Osteocyte (in vitro differentiated cells): ENCODE measurements around the gene PRKG1. TPM values are rescaled to one million over a fixed set of nuclear protein-coding genes. Genes with fewer than 3 reads are reported as not detected.

Source experiments
- DNase-seq: peaks from one replicate; pipeline ENCODE4 v3.0.0; 2021; ENCODE audit warnings: mixed read lengths; ENCODE audit not compliant: unreplicated experiment; ENCODE audit errors: extremely low spot score
- H3K27ac Mint-ChIP-seq: one replicate; pipeline ENCODE4 v1.8.0; 2021; ENCODE audit warnings: mild to moderate bottlenecking, mixed read lengths; ENCODE audit not compliant: unreplicated experiment
- H3K27me3 Mint-ChIP-seq: one replicate; pipeline ENCODE4 v1.8.0; 2021; ENCODE audit warnings: mixed read lengths; ENCODE audit not compliant: unreplicated experiment
- H3K36me3 Mint-ChIP-seq: one replicate; pipeline ENCODE4 v1.8.0; 2021; ENCODE audit warnings: mixed read lengths; ENCODE audit not compliant: unreplicated experiment
- H3K4me1 Mint-ChIP-seq: one replicate; pipeline ENCODE4 v1.8.0; 2021; ENCODE audit warnings: mixed read lengths; ENCODE audit not compliant: unreplicated experiment
- H3K4me3 Mint-ChIP-seq: one replicate; pipeline ENCODE4 v1.8.0; 2021; ENCODE audit warnings: mild to moderate bottlenecking, moderate library complexity, mixed read lengths; ENCODE audit not compliant: unreplicated experiment
- H3K9me3 Mint-ChIP-seq: one replicate; pipeline ENCODE4 v1.8.0; 2021; ENCODE audit warnings: mixed read lengths; ENCODE audit not compliant: unreplicated experiment
- CTCF ChIP-seq: fragments of 200-600 bp; sonication (generic); IDR thresholded peaks from 2 replicates; pipeline ENCODE4 v1.5.0; 2021; ENCODE audit warnings: antibody characterized with exemption, mild to moderate bottlenecking, moderate library complexity
- total RNA-seq: library from RNA; stranded (reverse); gene quantifications from 2 replicates; pipeline ENCODE4 v1.2.1, GENCODE V29; 2021

PRKG1 gene
- total RNA-seq, 1 donor from 2014 or later, result 10.8 TPM

DNA sequence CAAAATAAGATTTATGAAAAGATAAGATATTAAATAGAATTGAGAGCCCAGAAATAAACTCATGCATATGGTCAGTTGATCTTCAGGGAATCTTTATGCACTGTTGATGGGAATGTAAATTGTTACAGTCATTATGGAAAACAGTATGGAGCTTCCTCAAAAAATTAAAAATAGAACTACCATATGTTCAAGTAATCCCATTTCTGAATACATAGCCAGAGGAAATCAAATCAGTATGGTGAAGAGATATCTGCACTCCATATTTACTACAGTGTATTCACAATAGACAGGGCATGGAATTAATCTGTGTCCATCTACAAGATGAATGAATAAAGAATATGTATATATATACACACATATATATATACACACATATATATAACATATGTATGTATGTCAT lies 747.5 kb downstream of the PRKG1 start:
- Mint-ChIP-seq H3K4me3 (no peak overlapping the region), H3K27ac (no peak overlapping the region), H3K4me1 (peaks cover 3% of the 10 kb centered on the region), H3K9me3 (no peaks in the 10 kb centered on the region), H3K36me3 (no peaks in the 10 kb centered on the region), H3K27me3 (no peaks in the 10 kb centered on the region)
- no peak for TF ChIP-seq CTCF
- no peak for DNase-seq

DNA sequence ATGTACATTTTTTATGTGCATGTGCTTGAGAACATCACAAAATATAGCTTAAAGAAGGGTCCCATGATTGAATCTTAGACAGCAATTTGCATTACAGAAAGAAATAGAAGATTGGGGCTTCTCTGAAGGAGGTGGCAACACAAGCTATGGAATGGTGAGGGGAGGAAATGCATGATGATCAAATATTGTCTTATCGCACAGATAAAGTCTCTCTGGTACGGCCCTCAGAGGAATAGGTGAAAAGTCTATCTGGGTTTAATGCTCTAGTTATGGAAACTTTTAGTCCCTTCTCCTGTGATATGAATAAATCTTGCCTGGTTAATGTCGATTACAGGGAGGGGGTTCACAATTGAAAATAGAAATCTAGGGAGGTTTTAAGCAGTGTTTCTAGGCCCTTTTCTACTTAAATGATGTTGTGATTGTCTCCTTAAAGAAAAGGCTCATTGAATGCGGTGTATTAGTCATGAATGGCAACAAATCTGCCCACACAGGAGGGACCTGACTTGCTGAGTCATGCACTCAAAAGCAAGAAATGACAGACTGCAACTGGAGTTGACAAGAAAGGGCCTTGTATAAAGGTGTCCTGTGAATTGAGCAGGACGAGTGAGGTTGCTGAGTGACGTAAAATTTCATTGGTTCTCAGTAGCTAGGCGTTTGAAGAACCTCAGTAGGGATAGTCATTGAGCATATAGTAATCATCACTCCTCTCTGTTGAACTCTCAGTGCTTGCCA lies 758.5 kb downstream of the PRKG1 start:
- H3K4me3 Mint-ChIP-seq, result no peak overlapping the region
- H3K9me3 Mint-ChIP-seq, result peaks cover 17% of the 10 kb centered on the region
- H3K27ac Mint-ChIP-seq, result no peak overlapping the region
- no peak for DNase-seq
- no peaks in the 10 kb centered on the region for H3K36me3 Mint-ChIP-seq
- H3K4me1 Mint-ChIP-seq, result peaks cover 4% of the 10 kb centered on the region
- no peaks in the 10 kb centered on the region for H3K27me3 Mint-ChIP-seq
- no peak for TF ChIP-seq CTCF

GRCh38 chr10:51834548-51834947 lies 760.3 kb downstream of the PRKG1 start:
- TF ChIP-seq CTCF, result no peak
- no peaks in the 10 kb centered on the region for H3K36me3 Mint-ChIP-seq
- H3K9me3 Mint-ChIP-seq, result peaks cover 13% of the 10 kb centered on the region
- no peak for DNase-seq
- H3K27me3 Mint-ChIP-seq, result no peaks in the 10 kb centered on the region
- peaks cover 19% of the 10 kb centered on the region for H3K4me1 Mint-ChIP-seq
- H3K4me3 Mint-ChIP-seq, result no peak overlapping the region
- H3K27ac Mint-ChIP-seq, result no peak overlapping the region

- peaks cover 18% of the 10 kb centered on the region for H3K4me1 Mint-ChIP-seq
- H3K9me3 Mint-ChIP-seq, result peaks cover 13% of the 10 kb centered on the region
- H3K27me3 Mint-ChIP-seq, result no peaks in the 10 kb centered on the region
- peak overlapping the region; percentile 27 for H3K4me3 Mint-ChIP-seq
- H3K27ac Mint-ChIP-seq, result peak overlapping the region; percentile 15
- DNase-seq, result no peak
- H3K36me3 Mint-ChIP-seq, result no peaks in the 10 kb centered on the region
- no peak for TF ChIP-seq CTCF
These were observed 764.2 kb downstream of the PRKG1 start for GRCh38 chr10:51838471-51838870.

DNA sequence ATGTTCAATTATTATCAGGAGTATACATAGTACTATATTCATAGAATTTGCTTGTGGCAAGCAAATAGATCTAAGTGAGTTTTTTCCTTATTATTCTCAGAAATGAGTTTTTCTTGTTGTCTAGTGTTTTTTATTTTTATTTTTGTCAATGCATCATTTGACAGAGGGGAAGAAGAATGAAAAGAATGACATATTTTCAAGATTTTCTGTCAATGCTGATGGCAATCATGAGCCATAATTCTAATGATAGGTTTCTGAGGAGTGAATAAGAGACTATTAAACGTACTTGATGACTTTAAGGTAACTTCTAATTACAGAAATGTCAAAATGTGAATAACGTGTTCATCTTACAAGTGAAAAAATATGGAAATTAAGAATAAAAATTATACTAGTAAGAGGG lies 769.7 kb downstream of the PRKG1 start:
- no peak for DNase-seq
- H3K4me1 Mint-ChIP-seq, result peaks cover 9% of the 10 kb centered on the region
- H3K36me3 Mint-ChIP-seq, result no peaks in the 10 kb centered on the region
- H3K9me3 Mint-ChIP-seq, result no peaks in the 10 kb centered on the region
- H3K27me3 Mint-ChIP-seq, result peaks cover 2% of the 10 kb centered on the region
- H3K4me3 Mint-ChIP-seq, result no peak overlapping the region
- H3K27ac Mint-ChIP-seq, result no peak overlapping the region
- TF ChIP-seq CTCF, result no peak
